ENCODE data around the gene ZNF511. TPM values are rescaled to one million over a fixed set of nuclear protein-coding genes. Genes with fewer than 3 reads are reported as not detected.
A peak's percentile ranks its signal among the peaks of the same experiment; 100 is the strongest.

The ZNF511 gene
- total and polyA plus RNA-seq, 9 of the 15 experiments (the other 6 are each of a cell fraction or from before 2014, with no cell fraction given): 0.61 to 69.3 (median 40.1) TPM

DNA sequence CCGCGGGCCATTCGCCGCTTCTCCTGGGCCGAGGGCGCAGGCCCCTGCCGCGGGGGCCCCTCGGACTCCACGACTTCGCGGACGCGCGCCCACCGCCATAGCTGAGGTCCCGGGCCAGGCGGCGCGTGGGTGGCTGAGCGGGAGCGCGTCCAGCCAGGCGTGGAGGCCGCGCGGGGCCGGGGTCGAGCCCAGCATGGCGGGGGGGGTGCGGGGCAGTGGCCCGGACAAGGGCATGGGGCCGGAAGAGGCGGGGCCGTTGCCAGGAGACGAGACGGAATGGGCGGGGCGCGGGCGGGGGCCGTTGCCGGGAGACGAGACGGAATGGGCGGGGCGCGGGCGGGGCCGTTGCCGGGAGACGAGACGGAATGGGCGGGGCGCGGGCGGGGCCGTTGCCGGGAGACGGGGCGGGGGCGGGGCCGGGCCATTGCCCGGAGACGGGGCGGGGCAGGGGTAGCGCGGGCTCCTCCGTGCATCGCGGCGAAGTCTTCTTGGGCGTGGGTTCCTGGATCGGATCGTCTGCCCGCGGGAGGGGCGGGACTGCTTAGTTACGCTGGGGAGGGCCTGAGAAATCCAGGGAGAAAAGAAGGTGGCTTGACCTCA, 46.9 kb upstream of the ZNF511 start (continued):
- TF ChIP-seq, protein P1, sequence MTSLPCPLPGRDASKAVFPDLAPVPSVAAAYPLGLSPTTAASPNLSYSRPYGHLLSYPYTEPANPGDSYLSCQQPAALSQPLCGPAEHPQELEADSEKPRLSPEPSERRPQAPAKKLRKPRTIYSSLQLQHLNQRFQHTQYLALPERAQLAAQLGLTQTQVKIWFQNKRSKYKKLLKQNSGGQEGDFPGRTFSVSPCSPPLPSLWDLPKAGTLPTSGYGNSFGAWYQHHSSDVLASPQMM (CRISPR knock-in tag; IDR thresholded peaks at IDR 0.05): no peak
- TF ChIP-seq NR4A1 (CRISPR knock-in tag; IDR thresholded peaks at IDR 0.05) (no peak), NR4A1 (tag; IDR thresholded peaks at IDR 0.05) (no peak), MEIS2 (IDR thresholded peaks at IDR 0.05; ENCODE audit: partially characterized antibody) (no peak), ZNF507 (tag; conservative IDR thresholded peaks at IDR 0.05) (no peak), GABPB1 (CRISPR knock-in tag; IDR thresholded peaks at IDR 0.05) (no peak), POLR2A (conservative IDR thresholded peaks at IDR 0.05) (peak; percentile 18; the same call in 1 of the 2 replicates), ZNF444 (CRISPR knock-in tag; IDR thresholded peaks at IDR 0.05) (no peak), GTF2E2 (tag; IDR thresholded peaks at IDR 0.05) (no peak), NFYB (IDR thresholded peaks at IDR 0.05; ENCODE audit: extremely low read depth, insufficient read length) (no peak), ARNT (IDR thresholded peaks at IDR 0.05) (no peak), MAZ (CRISPR knock-in tag; conservative IDR thresholded peaks at IDR 0.05 in 1 of 2, IDR thresholded peaks at IDR 0.05 in 1 of 2) (peak; percentile 33 to 48; a peak in 2 of 4 replicates), TBP (optimal IDR thresholded peaks at IDR 0.05; ENCODE audit: low read depth, low read length) (no peak), U2AF1 (optimal IDR thresholded peaks at IDR 0.05; ENCODE audit: low read depth, low read length) (no peak), GTF2F1 (IDR thresholded peaks at IDR 0.05; ENCODE audit: low read depth, low read length) (no peak), RBFOX2 (IDR thresholded peaks at IDR 0.05; ENCODE audit: low read depth, low read length) (peak; percentile 62), CAMTA2 (CRISPR knock-in tag; conservative IDR thresholded peaks at IDR 0.05) (no peak), NR1H2 (CRISPR knock-in tag; IDR thresholded peaks at IDR 0.05) (no peak)
- TF ChIP-seq, protein P2, sequence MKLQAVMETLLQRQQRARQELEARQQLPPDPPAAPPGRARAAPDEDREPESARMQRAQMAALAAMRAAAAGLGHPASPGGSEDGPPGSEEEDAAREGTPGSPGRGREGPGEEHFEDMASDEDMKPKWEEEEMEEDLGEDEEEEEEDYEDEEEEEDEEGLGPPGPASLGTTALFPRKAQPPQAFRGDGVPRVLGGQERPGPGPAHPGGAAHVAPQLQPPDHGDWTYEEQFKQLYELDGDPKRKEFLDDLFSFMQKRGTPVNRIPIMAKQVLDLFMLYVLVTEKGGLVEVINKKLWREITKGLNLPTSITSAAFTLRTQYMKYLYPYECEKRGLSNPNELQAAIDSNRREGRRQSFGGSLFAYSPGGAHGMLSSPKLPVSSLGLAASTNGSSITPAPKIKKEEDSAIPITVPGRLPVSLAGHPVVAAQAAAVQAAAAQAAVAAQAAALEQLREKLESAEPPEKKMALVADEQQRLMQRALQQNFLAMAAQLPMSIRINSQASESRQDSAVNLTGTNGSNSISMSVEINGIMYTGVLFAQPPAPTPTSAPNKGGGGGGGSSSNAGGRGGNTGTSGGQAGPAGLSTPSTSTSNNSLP (IDR thresholded peaks at IDR 0.05; ENCODE audit: borderline replicate concordance, low read depth, low read length): no peak
- TF ChIP-seq, protein P3, sequence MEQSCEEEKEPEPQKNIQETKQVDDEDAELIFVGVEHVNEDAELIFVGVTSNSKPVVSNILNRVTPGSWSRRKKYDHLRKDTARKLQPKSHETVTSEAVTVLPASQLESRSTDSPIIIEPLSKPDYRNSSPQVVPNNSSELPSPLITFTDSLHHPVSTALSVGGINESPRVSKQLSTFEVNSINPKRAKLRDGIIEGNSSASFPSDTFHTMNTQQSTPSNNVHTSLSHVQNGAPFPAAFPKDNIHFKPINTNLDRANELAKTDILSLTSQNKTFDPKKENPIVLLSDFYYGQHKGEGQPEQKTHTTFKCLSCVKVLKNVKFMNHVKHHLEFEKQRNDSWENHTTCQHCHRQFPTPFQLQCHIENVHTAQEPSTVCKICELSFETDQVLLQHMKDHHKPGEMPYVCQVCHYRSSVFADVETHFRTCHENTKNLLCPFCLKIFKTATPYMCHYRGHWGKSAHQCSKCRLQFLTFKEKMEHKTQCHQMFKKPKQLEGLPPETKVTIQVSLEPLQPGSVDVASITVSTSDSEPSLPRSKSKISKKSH (CRISPR knock-in tag; IDR thresholded peaks at IDR 0.05): no peak
- TF ChIP-seq, protein P4, sequence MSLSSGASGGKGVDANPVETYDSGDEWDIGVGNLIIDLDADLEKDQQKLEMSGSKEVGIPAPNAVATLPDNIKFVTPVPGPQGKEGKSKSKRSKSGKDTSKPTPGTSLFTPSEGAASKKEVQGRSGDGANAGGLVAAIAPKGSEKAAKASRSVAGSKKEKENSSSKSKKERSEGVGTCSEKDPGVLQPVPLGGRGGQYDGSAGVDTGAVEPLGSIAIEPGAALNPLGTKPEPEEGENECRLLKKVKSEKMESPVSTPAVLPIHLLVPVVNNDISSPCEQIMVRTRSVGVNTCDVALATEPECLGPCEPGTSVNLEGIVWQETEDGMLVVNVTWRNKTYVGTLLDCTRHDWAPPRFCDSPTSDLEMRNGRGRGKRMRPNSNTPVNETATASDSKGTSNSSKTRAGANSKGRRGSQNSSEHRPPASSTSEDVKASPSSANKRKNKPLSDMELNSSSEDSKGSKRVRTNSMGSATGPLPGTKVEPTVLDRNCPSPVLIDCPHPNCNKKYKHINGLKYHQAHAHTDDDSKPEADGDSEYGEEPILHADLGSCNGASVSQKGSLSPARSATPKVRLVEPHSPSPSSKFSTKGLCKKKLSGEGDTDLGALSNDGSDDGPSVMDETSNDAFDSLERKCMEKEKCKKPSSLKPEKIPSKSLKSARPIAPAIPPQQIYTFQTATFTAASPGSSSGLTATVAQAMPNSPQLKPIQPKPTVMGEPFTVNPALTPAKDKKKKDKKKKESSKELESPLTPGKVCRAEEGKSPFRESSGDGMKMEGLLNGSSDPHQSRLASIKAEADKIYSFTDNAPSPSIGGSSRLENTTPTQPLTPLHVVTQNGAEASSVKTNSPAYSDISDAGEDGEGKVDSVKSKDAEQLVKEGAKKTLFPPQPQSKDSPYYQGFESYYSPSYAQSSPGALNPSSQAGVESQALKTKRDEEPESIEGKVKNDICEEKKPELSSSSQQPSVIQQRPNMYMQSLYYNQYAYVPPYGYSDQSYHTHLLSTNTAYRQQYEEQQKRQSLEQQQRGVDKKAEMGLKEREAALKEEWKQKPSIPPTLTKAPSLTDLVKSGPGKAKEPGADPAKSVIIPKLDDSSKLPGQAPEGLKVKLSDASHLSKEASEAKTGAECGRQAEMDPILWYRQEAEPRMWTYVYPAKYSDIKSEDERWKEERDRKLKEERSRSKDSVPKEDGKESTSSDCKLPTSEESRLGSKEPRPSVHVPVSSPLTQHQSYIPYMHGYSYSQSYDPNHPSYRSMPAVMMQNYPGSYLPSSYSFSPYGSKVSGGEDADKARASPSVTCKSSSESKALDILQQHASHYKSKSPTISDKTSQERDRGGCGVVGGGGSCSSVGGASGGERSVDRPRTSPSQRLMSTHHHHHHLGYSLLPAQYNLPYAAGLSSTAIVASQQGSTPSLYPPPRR (CRISPR knock-in tag; IDR thresholded peaks at IDR 0.05; ENCODE audit: borderline replicate concordance): no peak

Measured in K562 (cell line).